Femur (tissue), 1 donor: ENCODE results near the gene MYADML2.
A peak's percentile ranks its signal among the peaks of the same experiment; 100 is the strongest.
"Not testable (repeated sequence)": the region's sequence is repeated elsewhere in the genome, so short reads cannot be mapped to it uniquely, and the experiment has no call there.

Experiments used
- DNase-seq: peaks from one replicate; pipeline ENCODE4 v3.0.0-alpha.2; 2017

MYADML2 gene

DNA sequence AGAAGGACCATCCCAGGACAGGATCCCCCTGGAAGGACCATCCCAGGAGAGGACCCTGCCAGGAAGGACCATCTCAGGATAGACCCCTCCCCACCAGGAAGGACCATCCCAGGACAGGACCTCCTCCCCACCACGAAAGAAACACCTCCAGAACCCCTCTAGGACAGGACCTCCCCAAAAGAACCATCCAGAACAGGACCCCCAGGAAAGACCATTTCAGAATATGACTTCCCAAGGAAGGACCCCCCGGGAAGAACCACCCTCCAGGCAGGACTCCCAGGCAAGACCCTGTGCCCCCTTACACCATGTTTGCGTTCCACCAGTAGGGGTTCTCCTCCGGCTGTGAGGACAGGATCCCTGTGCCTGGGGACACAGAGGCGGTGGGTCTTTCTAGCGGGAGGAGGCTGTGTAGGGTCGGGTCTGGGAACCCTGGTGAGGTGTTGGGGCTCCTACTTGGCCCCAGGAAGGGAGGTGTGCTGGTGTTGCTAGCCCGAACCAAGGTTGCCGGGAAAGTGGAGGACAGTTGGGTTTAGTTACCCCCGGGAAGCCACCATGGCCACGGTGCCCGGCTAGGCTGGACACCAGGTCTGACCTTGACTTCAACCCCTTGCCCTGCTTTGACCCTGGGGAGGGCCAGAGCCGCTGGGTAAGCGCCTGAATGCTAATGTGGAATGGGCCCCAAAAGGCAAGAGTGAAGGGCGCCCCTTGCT is 11.8 kb upstream of the MYADML2 start:
- no peak for DNase-seq

DNA sequence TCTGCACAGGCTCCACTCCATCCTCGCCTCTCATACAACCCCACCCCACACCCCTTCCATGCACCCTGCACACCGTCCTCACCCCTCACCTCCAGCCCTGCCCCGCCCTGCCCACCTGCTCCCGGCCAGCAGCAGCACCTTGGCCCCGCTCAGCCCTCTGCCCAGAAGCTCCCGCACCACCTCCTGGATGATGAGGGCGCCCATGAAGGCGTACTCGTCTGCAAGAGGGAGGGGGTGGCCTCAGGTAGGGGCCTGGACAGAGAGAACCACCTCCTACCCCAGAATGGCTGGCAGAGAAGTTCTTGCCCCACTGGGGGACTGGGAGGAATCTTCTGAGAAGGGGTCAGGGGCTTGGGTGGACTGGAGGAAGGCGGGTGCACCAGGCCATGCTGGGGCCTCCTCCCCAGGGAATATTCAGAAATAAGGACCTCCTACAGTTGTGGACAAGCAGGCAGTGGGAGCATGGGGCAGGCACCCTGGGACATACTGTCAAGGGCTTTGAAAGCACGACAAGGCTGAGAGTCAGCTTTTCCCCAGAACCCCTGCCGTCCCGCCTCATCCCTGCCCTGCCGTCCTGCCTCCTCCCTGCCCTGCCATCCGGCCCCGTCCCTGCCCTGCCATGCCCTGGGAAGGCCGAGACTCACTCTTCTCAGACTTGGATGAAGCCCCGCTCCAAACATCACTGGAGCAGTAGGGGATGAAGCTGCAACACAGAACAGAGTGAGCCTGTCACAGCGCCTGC is 10.8 kb upstream of the MYADML2 start:
- no peak for DNase-seq

DNA sequence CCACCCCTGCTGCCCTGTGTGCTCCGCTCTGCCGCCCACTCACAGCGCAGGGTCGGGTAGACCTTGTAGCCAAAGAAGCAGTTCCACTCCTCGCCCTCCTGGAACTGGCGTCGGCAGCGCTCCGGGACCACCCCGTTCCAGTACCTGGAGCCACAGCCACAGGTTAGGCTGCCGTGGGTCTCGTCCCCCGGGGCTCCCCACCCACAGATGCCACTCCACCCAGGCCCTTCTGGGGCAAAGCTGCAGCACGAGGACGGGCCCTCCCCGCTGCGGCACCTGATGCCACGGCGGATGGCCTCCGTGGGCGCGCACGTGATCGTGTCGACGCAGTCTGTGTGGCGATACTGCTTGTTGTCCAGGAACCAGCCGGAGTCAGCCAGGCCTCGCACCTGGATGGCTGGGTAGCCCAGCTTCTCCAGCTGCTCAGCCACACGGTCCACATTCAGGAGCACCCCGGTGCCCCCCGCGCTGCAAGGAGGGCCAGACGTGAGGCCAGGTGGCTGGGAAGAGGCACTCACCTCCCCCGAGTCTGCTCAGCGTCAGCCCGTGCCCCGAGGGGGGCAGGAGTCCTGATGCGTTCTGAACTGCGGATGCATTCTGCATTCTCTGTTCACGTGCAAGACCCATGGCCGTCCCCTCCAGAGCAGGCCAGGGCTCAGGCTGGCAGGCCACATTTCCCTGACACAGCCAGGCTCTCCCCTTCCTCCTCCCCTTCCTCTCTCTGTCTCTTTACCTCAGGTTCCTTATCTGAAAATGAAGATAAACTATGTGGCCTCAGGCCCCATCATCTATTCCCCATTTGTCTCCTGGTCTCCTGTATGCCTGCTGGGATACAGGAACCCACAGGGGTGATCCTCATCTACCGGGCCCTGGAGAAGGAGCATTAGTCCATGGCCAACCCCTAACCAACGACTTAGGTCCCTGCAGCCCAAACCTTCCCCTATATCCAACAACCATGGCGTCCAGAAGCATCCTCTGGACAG is 9.9 kb upstream of the MYADML2 start:
- DNase-seq, result no peak

DNA sequence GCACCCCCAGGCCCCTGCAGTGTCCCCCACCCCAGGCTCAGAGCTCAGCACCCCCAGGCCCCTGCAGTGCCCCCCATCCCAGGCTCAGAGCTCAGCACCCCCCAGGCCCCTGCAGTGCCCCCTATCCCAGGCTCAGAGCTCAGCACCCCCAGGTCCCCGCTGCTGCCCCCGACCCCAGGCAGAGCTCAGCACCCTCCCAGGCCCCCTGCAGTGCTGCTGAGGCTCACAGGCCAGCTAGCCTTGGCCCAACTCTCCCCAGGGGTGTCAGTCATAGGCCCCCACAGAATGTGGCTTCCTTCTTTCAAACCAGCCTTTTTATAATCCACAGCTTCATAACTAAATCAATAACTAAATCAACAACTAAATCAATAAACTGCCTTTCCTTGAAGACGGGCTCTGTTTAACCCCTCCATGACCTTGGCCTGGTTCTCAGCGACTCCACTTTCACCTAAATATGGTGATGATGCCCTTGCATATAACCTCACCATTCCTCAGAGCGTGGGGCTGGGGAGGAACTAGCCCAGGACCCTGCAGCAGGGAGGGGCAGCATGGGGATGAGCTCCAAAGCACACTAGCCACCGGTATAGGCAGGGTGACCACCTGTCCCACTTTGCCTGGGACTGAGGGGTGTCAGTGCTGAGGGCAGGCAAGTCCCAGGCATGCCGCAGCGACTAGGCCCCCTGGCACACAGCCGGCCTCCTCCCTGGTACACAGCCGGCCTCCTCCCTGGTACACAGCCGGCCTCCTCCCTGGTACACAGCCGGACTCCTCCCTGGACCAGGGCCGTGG is 8.9 kb upstream of the MYADML2 start:
- no peak for DNase-seq

DNA sequence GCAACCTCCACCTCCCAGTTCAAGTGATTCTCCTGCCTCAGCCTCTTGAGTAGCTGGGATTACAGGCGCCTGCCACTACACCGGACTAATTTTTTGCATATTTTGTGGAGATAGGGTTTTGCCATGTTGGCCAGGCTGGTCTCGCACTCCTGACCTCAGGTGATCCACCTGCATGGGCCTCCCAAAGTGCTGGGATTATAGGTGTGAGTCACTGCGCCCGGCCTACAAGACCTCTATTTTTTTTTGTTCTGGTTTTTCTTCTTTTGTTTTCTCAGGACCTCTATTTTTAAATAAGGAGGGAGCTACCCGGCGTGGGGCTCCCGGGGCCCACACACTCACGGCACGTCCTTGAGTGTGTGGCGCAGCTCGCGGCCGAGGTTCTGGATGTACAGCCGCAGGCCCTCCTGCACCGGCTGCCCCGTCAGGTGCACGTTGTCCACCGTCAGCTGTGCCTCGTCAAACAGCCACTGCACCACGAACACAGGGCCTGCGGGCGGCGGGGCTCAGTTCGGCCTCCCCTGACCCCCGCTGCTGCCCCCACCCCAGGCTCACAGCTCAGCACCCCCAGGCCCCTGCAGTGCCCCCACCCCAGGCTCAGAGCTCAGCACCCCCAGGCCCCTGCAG is 8.1 kb upstream of the MYADML2 start:
- DNase-seq, result no peak

DNA sequence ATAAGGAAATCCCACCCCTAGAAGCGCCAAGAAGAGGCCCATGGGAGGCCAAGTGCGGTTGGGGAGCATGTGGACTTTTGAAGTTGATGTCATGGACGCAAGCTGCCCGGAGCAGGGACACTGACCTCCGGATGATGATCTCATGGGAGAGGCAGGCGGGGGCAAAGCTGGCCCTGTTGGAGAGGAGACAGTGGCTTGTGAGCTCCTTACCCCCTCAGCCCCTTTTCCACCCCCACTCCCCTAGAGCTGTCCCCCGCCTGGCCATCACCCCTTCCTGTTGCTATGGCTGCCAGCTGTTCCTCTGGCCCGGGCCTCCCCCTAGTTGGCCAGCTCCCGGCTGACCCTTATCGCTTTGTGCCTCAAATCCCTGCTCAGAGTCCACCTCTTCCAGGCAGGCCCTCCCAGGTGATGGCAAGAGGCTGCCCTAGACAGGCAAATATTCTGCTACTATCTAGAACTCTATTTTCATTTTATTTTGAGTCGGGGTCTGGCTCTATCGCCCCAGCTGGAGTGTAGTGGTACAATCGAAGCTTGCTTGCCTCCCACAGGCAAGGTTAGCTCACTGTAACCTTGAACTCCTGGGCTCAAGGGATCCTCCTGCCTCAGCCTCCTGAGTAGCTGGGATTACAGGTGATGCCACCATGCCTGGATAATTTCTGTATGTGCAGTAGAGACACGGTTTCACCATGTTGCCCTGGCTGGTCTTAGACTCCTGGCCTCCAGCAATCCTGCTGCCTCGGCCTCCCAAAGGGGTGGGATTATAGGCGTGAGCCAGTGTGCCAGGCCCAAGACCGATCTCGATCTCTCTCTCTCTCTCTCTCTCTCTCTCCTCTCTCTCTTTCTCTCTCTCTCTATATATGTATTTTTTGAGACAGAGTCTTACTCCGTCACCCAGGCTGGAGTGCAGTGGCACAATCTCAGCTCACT is 7.4 kb upstream of the MYADML2 start:
- DNase-seq, result no peak

DNA sequence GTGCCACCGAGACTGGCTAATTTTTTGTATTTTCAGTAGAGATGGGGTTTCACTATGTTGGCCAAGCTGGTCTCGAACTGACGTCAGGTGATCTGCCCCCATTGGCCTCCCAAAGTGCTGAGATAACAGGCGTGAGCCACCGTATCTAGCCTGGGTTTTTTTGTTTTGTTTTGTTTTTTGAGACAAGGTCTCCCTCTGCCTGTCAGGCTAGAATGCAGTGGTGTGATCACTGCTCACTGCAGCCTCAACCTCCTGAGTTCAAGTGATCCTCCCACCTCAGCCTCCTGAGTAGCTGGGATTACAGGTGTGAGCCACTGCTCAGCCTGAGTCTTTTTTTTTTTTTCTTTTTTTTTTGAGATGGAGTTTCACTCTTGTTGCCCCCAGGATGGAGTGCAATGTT is 6.4 kb upstream of the MYADML2 start:
- DNase-seq, result not testable (repeated sequence)

DNA sequence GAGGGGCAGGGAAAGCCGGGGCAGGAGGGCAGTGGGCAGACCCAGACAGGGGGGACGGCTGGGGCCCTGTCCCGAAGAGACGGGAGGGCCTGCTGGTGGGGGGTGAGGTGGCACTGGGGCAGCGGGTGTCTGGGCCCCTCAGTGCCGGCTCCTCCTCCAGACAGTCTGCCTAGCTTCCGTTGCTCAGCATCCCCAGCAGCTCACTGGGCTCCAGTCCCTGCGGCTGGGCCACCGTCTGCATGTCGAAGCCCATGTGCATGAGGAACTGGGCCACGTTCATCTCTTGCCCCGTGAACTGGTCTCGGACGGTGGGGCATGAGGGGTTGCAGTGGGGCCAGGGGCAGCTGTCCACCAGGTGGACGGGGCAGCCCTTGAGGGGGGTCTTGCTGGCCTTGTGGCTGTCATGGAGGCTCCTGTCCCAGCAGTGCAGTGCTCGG is 5.8 kb upstream of the MYADML2 start:
- DNase-seq, result no peak

DNA sequence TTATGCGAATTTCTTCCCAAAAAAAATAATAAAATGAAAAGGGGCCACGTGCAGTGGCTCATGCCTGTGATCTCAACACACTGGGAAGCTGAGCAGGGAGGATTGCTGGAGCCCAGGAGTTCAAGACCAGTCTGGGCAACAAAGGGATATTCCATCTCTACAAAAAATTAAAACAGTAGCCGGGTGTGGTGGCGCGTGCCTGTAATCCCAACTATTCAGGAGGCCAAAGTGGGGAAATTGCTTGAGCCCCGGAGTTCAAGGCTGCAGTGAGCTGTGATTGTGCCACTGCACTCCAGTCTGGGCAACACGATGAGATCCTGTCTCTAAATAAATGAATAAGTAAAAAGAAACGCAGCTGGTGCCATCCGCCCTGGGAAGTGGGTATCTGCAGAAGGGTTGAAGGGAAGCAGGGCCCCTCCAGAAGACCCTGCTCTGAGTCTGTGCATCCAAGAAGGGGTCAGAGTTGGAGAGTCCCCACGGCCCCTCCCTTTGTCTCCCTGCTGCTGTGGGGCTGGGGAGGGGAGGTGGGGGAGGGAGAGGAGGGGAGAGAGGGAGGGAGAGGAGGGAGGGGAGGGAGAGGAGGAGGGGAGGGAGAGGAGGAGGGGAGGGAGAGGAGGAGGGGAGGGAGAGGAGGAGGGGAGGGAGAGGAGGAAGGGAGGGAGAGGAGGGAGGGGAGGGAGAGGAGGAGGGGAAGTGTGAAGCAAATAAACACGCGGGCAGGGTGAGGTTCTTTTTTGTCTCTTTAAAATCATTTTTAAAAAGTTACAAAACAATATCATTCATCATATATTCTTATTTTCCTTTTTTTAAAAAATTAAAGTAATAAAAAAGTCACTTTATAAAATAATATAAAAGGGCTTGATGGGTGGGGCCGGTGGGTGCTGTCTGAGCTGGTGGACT is 5.0 kb upstream of the MYADML2 start:
- no peak for DNase-seq

DNA sequence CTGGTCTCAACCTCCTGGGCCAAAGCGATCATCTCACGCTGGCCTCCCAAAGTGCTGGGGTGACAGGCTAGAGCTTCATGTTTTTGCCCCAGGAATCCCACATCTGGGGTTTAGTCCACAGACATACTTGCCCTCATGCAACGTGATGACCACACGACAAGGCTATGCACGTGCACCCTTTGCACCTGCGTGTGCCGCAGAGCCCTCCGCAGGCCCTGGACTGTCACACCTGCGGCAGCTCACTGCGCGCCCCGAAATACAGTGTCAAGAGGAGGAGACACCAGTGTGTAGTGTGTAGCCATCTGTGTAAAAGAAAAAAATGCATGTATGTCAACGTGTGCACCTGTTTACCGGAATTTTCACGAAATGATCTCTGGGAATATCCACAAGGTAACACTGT is 3.5 kb upstream of the MYADML2 start:
- DNase-seq, result no peak

DNA sequence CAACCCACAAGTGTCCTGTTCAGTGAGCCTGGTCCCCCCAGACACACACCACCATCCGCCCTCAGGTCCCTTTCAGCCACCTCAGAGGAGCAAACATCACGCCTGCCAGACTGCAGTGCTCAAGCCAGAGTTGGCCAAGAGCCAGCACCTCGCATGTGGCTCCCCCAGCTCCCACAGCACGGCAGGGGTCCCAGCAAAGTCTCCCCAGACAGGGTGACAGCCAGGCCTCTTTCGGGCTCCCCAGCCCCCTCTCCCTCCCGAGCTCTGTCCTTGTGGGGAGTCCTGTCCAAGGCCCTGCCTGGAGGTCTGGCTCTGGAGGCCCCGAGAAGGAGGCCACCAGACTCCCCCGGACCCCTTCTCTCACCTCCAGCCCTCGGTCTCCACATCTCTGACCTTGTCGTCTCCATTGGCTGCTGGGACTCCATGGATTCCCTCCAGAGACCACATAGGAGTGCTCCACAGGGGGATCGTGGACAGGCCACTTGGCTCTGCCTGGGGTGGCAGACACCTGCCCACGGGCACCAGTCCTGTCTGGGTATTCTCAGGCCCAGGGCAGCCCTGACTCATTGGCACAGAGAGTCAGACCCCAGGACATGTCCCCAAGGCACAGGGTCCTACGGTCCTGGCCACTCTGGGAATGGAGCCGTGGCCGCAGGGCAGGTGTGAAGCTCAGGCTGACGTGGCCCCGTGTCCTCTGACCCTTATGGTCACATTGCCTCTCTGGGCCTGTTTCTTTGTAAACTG is 1.8 kb upstream of the MYADML2 start:
- no peak for DNase-seq

DNA sequence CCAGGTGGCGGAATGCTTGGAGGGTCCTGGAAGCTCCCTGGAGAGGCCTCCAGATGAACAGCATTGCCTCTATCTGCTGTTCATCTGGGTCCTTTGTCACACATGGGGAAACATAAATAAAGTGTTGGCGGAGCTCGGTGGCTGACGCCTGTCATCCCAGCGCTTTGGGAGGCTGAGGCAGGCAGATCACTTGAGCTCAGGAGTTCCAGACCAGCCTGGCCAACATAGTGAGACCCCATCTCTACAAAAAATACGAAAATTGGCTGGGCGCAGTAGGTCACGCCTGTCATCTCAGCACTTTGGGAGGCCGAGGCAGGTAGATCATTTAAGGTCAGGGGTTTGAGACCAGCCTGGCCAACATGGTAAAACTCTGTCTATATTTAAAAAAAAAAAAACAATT is 2.2 kb downstream of the MYADML2 start:
- no peak for DNase-seq

DNA sequence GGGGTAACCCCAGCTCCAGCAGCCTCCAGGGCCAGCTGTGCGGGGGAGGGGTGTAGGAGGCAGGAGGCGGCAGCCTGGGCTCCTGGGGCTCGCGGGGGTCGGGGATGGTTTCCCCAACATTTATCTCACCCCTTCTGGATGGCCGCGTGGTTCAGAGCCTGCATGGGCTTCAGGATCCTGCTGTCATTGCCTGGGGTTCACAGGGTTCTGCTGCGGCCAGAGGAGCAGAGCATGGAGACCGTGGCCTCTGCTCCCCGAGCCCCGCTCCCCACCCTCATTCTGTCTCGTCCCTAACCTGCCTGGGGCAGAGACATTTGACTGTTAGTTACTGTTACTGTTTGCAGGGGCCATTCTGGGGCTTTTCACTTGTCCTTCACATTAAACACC is 4.9 kb downstream of the MYADML2 start:
- no peak for DNase-seq

DNA sequence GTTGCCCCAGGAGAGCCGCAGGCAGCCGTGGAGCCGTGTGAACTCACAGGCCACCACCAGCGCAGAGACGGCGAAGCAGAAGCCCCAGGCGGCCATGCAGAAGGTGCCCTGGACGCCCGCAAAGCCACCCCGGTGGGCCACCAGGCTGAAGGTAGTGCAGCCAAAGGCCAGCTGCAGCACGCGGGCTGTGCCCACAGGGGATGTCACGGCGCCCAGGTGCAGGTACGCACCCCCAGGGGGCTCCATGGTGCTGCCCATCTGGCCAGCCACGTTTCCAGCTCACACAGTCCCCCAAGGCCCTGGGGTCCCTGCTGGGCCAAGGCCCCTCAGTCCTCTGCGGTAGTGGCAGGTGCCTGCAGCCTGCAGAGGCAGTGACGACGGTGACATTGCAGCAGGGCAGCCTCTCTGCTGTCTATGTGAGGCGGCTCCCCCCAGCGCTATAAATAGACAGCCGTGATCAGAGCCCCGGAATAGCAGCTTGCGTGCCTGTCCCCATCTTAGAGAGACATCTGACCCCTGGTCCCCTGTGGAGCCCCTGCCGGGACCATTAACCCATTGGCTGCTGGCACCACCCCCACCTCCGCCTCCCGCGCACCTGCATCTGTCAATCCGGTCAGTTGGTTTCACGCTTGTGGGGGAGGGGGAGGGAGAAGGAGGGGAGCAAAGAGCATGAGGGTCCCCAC is 5.4 kb downstream of the MYADML2 start:
- peak; percentile 79 for DNase-seq

DNA sequence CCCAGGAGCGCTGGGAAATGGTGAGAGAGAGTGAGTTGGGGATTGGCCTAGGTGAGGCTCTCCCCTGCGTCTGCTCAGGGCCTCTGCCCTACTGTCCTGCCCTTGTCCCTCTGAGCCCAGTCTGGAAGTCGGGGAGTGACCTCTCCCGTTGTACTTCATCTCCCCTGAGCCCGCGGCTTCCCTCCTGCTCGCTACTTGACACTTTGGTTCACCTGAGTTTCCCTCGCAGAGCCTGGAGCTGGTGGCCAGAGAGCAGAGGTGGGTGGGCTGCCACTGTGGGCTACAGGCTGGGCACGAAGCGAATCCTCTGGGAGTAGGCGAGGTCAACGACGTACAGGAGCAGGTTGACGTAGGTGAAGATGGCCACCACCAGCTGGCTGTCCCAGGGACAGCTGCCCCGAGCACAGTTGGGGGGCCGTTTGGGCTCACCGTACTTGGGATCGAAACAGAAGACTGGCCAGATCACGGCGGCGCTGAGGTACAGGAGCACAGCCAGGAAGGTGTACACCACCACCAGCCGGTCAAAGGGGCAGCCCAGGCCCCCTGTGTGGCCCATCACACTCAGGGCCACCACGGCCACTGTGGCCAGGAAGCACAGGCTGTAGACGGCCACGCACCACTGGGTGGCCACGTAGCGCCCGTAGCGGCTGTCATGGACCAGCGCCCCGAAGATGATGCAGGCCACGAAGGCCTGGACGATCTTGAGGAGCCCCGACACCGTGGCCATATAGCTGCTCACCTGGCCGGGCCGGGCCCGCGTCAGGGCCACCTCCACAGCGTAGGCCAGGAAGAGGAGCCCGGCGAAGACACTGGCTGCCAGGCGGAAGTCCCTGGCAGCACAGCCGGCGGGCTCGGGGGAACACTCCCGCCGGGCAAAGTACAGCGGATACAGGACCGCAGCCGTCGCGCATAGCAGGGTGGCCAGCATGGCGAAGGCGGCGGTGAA is 6.2 kb downstream of the MYADML2 start:
- DNase-seq, result peak; percentile 20

DNA sequence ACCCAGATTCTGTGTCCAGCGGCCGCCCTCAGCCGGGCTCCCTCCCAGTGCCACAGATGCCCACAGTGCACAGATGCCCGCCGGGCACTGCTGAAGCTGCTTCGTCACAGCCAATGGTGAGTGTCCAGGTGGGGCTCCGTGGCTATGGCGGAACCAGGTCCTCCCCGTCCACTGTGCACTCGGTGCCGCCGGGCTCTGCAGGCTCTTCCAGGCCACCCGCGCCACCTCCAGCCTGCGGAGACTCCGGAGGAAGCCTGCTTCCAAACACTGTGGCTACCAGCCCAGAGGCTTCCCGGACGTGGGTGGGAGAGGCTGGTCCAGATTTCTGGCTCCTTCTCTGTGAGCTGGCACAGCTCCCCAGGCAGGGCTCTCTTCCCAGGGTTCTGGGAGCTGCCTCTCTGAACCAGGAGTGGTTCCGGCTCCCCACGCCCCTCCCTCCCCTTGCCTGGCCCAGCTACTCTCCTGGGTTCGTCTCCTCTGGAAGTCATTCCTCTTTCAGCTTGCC is 7.1 kb downstream of the MYADML2 start:
- peak; percentile 51 for DNase-seq

DNA sequence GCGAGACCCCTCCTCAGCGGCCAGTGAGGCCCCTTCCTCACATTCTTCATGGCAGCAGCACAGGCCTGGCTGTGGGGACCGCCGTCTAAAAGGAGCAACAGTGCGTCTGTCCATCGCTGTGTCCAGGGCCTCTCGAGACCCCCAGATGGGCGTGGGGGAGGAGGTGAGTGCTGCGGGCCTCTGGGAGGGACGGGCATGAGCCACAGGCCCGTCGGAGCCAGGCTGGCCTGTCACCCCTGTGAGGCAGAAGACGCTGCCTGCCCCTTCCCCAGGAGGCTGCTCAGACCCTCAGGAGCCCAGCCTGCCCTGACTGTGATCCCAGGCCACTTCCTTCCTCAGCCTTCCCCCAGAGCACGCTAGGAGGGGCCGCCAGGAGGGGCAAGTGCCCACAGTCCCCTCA is 7.8 kb downstream of the MYADML2 start:
- DNase-seq, result no peak
